Stimulated activated CD4-positive, alpha-beta T cell treated with anti-CD3 and anti-CD28 coated beads, Interleukin-1b, Interleukin-23, amount 100 ng/mL, for 4 hours (primary cell): ENCODE data around the gene PARP8.

ENCODE experiments used
- DNase-seq, 2 donors: peaks; one replicate each; pipeline ENCODE4 v3.0.0-alpha.2; 2020; ENCODE audit warnings: low read depth in 2 of 2

The PARP8 gene

GRCh38 chr5:50846261-50846660 lies 179.8 kb downstream of the PARP8 start:
- DNase-seq: no peak

GRCh38 chr5:50849554-50849953 lies 183.1 kb downstream of the PARP8 start:
- no peak for DNase-seq

GRCh38 chr5:50853151-50853550 lies 186.7 kb downstream of the PARP8 start:
- no peak for DNase-seq

- no peak for DNase-seq
These were observed 187.6 kb downstream of the PARP8 start for GRCh38 chr5:50854082-50854481.

GRCh38 chr5:50855001-50855400 lies 188.6 kb downstream of the PARP8 start:
- DNase-seq: no peak

GRCh38 chr5:50856401-50857119 lies 190.1 kb downstream of the PARP8 start:
- DNase-seq: no peak

- no peak for DNase-seq
These were observed 197.2 kb downstream of the PARP8 start for GRCh38 chr5:50863534-50864170.

- no peak for DNase-seq
These were observed 198.0 kb downstream of the PARP8 start for GRCh38 chr5:50864466-50864865.

GRCh38 chr5:50866415-50866814 lies 200.0 kb downstream of the PARP8 start:
- DNase-seq: no peak

GRCh38 chr5:50867140-50867539 lies 200.7 kb downstream of the PARP8 start:
- no peak for DNase-seq

- no peak for DNase-seq
These were observed 207.3 kb downstream of the PARP8 start for GRCh38 chr5:50873595-50874277.

- no peak for DNase-seq
These were observed 208.0 kb downstream of the PARP8 start for GRCh38 chr5:50874306-50875001.

- no peak for DNase-seq
These were observed 208.5 kb downstream of the PARP8 start for GRCh38 chr5:50875002-50875344.

- DNase-seq: no peak
These were observed 212.0 kb downstream of the PARP8 start for GRCh38 chr5:50878470-50878869.

GRCh38 chr5:50881407-50881806 lies 215.0 kb downstream of the PARP8 start:
- no peak for DNase-seq

GRCh38 chr5:50886657-50887345 lies 220.4 kb downstream of the PARP8 start:
- no peak for DNase-seq

- no peak for DNase-seq
These were observed 221.6 kb downstream of the PARP8 start for GRCh38 chr5:50887889-50888633.

GRCh38 chr5:50888751-50889150 lies 222.3 kb downstream of the PARP8 start:
- DNase-seq: no peak

- DNase-seq: no peak
These were observed 223.4 kb downstream of the PARP8 start for GRCh38 chr5:50889790-50890189.
